NCI-H1105 (cell line): ENCODE measurements around the gene ABHD2.

ENCODE experiments used
- DNase-seq: peaks from one replicate; lab custom pipeline; 2025; lab: John Stamatoyannopoulos, UW

The ABHD2 gene

DNA sequence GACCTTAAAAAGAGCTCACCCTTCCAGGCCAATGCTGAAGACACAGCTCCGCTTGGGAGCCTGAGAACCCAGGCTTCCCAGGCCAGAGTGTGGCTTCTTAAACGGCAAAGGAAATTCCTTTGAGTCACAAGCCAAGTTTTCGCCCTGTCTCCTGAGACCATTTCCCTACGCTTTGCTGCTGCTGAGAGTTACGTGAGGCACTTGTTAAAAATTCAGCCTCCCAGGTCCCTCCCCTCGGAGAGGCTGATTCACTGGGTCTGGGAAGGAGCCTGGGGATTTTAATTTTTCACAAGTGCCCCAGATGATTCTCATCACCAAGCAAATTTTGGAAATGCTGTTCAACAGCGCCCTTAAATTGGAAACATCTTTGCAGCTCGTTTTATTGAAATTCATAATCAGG, 107.6 kb downstream of the ABHD2 start:
- DNase-seq: no peak

DNA sequence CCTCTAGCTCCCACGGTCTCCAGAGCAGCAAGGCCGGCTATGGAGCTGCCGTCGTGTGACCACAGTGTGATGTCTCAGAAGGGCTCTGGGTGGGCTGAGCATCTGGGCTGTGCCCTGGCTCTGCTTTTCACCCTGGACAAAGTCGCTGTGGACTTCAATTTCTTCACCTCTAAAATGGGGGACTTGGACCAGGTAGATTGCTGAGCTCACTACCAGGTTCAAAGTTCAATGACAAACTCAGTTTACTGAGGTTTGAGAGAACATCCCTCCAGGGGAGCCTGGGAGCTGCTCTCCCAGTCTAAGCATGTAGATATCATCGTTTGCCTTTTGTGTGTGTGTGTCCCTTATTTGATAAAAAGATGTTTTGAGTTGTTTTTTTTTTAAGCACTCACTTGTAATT, 108.0 kb downstream of the ABHD2 start:
- DNase-seq: no peak

DNA sequence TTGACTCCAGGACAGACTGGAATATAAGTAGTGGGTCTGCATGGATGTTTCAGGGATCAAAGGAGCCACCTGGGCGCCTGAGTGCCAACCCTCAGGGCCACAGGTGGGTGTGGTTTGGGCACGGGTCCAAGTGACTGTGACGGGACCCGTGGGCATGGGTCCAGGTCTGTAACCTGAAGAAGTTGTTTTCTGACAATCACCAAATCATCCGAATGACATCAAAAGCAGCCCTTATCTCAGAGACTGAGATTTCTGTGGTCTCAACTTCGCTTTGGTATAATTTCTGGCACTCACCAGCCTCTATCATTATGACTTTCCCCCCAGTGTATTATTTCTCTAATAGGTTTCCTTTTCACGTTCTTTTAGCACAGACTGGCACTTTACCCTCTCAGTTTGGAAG, 108.7 kb downstream of the ABHD2 start:
- DNase-seq: peak; percentile 69

DNA sequence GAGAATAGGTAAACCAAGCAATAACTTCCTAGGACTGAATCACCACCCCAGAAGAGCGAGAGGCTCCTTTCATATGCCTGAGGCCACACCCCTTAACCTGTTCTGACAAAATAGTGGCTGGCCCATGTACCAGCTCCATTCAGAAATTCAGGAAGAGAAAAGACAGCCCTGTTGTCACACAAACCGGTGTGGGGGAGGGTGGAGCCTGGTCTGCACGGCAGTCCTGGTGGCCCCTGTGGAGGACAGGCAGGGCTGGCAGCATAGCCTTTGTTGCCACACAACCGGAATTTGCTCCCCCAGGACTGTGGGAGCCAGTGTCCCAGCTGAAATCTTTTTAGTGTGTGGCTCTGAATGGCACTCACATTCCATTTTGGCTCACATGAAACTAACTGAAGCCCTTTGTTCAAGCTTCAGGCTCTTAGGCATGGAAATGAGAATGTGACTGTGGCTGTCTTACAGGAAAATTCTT, 109.3 kb downstream of the ABHD2 start:
- peak; percentile 20 for DNase-seq

DNA sequence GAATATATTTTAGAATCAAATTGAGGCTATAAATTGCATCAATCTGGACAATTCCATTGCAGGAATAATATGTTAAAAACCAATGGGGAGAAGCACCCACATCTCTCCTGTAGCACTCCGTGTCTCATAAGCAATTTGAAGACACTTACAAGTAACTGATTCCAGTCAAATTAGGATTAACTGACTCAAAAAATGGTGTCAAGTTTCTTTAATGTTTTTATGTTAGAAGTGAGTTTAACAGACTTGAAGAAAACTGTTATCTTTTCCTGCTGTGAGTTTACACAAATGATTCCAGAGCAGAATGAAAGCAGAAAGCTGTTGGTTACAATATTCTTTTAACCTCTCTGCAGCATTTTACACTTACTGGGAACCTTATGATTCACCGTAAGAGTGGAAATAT, 109.9 kb downstream of the ABHD2 start:
- no peak for DNase-seq

DNA sequence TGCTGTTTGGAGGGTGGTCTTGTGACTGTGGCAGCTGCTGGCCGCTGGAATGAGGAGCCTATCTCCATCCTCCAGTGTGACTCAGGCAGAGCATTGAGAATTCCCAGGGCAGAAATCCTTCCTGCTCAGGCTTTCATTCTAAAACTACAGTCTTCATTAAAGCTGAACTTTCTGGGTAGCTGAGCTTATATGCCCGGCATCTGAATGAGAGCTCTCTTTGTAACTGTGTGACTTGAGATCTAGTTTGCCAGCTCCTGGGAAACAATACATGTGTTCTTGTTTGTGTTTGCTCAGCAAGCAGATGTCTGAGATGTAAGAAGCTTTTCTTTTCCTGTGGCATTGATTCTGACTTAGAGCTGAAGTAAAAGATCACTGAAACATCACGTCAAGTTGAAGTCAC, 110.7 kb downstream of the ABHD2 start:
- DNase-seq: no peak

DNA sequence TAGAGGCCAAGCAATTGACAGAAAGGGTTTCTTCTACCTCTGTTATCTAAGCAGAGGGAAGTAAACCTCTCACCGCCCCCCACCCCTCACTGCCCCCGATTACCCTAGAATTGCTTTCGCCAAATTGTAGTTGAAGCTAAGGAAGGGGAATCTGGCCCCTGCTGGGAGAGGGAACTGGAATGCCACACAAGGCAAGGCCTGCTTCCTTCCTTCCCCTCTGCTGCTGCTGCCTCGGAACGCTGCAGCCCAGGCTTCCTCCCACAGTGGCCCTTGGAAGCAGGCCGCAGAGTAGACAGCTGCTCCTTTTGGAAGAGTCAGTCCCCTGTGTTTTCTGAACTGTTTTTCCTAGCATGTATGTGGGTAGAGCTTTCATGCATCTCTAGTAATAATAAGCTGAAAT, 111.5 kb downstream of the ABHD2 start:
- DNase-seq: no peak

DNA sequence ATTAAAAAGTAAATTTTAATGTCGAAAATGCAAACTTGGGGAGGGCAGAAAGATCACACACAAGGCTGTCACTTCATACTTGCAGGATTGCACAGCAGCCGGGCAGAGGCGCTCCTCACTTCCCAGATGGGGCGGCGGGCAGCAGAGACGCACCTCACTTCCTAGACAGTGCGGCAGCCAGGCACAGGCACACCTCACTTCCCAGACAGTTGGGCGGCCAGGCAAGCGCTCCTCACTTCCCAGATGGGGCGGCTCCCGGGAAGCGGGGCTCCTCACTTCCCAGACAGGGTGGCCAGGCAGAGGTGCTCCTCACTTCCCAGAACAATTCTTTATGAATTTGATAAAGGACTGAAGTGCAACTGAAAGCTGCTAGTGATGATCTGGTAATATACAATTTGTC, 111.9 kb downstream of the ABHD2 start:
- no peak for DNase-seq

DNA sequence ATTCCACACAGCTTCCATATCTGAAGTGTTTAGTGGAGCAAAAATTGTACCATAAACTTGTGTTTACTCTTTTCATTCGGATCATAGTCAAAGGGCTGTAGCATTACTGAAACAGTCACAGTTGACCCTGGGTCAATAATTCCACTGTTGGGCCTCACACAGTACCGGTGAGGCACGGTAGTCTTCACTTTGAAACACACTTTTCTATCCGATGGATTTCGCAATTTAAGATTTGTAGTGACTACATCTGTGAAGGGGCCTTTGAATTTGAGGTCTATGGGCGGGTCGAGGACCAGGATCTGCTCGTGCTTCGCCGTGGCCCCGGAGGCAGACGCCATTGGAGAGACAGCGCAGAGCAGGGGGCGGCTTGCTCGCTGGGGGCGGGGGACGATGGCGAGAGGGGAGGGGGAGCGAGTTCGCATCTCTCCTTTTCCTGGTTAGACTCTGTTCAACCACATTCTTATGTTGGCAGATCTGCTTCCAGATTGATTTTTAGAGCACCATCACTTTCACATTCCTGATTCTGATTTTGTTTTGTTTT, 113.3 kb downstream of the ABHD2 start:
- no peak for DNase-seq

DNA sequence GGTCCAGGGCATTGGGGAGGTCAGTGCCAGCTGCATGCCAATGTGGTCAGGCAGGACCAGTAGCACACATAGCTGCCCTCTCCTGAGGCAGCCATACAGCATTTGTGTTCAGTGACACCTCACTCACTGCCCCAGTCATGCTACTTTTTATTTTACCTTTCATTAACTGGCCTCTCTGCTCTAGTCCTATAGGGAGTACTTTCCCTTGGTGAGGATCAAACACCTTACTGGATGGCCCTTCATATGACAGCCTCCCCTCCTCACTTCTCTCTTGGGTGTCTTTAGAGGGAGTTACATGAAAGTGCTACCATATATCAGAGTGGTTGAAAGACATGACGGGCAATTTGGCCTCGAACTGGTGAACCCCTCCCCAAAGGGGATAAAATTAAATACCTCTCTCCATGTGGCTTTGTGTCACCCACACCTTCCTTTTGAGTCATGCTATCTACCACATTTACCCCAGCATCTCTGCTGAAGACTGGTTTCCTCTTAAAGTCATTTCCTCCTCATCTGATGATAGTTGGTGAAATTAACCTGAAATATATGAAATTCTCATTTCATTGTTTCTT, 115.5 kb downstream of the ABHD2 start:
- no peak for DNase-seq

DNA sequence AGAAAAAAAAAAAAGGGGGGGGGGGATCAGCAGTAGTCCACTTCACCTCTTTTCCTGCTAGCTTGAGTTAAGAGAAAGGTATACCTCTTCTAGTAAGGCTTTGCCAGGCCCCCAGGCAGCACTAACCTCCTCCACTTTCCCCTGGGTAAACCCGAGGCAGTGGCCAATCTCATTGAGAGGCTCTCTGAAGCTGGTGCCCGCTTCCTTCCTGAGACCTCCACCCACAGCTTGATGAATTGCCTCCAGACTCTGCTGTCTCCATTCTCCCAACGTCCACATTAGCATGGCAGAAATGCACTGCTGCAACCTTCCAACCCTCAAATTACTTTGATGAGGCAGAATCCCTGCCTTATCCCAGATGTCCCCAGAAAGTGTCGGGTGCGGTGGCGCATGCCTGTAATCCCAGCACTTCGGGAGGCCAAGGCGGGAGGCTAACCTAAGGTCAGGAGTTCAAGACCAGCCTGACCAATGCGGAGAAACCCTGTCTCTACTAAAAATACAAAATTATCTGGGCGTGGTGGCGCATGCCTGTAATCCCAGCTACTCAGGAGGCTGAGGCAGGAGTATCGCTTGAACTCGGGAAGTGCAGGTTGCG, 117.8 kb downstream of the ABHD2 start:
- no peak for DNase-seq

DNA sequence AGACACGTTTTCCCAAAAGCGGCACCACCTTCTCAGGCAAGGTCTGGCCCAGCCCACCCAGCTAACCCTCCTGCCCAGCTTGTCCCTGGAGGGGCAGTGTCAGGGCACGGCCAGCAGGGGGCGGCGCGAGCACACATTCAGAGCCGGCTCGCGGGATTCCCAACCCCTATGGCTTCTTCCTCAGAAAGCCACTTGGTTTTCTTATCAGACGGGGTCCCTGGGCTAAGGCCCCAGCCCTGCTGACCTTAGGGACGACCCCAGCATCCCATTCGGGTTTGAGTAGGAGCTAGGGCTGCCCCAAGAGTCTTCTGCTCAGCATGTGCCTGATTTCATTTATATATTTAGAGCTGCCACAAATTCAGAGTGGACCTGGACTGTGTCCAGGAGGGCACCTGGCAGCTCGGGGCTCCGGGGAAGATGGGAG, 118.7 kb downstream of the ABHD2 start:
- peak; percentile 45 for DNase-seq

DNA sequence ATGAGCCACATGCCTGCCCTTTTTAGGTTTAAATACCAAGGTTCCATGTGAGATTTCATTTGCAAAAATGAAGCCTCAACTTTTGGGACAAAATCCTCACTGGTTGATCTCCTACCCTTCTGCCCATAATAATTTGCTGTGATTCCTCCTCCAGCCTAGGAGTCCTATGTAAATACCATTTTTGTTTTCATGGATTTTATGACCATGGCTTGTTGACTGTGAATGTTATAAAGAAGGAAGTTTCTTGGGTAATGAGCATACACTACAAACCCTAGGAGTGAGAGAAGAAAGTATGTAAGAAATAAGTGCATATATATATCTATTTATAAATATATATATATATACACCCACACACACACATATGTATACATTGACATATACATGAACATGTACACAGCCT, 120.0 kb downstream of the ABHD2 start:
- DNase-seq: no peak

DNA sequence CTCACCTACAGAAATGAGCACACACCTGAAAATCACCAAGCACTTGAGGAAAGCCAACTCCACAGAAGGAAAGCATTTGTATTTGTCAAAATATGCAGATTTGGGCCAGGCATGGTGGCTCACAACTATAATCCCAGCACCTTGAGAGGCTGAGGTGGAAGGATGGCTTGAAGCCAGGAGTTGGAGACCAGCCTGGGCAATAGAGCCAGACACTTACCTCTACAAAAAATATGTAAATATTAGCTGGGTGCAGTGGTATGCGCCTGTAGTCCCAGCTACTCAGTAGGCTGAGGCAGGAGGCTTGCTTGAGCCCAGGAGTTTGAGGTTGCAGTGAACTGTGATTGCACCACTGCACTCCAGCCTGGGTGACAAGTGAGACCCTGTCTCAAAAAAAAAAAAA, 120.8 kb downstream of the ABHD2 start:
- DNase-seq: no peak

DNA sequence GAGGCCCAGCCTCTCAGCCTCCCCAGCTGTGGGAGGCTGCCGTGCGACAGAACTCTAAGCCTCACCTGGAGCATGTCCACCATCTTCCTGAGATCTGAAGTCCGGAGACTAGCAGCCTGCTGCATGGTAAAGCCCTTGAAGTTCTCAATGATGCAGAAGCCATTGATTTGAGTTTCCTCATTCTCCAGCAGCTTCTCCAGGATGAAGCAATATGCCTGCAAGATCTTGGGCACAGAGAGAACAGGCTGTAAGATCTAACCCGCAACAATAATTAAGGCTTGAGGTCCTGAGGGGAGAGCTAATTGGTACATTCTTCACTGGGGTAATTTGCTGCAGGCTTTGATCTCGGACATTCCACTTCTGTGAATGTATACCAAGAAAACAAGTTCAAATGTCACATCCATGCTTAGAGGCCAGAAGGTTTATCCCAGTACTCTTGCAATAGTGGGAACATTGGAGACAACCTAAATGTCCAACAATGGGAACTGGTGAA, 123.5 kb downstream of the ABHD2 start:
- no peak for DNase-seq

DNA sequence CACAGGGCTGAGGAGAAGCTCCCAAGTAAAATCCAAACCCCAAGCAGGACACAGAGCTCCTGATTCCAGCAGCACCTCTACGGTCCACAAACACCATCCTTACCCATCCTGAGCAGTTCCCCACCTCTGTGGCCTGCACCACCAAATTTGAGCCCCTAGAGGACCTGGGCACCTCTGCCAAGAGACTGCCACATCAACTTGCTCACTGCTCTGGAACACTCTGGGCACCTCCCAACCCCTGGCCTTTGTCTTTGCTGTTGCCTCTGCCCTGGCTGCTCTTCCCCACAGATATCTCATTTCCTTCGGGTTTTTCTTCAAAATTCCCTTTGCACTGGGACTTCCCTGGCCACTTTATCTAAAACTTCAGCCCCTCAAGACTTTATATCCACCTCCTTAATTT, 127.4 kb downstream of the ABHD2 start:
- DNase-seq: no peak

DNA sequence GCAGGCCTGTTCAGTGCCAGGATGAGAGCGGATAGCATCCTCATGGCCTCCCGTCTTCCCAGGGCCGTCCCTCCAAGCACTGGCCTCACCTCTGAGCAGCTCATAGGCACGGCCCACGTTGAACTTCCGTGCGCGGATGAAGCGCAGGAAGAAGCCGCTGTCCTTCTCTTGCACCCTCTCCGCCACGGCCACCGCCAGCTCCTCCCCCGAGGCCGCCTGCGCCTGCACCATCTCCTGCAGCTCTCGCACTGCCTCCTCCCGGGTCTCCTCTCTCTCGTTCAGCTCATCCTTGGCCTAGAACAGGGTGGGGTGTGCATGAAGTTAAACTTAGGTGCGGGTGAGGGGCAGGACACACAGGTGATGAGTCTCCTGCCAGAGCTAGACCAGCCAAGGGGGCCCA, 128.8 kb downstream of the ABHD2 start:
- no peak for DNase-seq

DNA sequence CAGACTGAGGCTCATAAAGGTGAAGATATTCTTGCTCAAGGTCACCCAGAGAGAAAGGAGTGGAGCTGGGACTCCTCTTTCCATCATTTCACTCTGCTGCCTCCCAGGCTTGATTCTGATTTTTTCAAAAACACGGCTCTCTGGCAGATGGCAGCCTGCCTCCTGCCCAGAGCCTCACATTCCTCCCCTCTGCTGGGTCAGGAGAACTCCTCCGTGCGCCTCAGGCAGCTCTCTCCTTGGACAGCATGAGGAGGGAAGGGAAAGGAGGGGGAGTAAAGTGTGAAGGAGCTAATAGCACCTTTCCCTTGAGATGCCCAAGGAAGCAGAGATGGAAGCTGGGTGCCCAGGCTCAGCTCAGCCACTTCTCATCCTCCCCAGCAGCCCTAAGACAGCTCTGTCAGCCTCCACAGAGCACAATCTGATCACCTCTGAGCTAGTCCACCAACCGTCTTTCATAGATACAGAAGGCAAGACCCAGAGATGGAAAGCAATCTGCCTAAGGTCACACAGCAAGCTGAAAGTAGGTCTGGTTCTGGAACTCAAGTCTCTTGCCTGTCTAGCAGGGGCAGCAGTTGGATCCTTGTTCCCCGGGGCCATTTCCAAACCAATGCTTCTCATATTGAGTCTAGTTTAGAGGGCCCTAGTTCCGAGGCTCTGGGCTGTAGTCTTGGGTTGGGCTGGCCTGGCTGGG, 129.6 kb downstream of the ABHD2 start:
- DNase-seq: no peak

DNA sequence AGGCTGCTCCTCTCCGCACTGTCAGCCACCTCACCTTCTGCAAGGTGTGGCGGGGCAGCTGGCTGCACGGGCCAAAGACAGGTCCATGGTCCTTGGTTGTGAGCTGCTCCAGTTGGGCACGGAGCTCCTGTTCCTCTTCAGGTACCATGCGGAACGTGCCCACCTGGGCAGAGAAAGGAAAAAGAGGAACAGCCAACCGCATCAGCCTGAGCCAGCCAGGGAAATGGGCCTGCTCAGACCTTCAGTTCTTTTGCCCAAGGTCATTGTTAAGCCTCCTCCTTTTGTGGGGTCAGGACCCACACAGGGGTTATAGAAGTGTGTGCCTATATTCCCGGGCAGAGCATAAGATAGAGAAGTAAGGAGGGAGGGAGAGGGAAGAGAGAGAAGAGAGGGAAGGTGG, 130.3 kb downstream of the ABHD2 start:
- no peak for DNase-seq

DNA sequence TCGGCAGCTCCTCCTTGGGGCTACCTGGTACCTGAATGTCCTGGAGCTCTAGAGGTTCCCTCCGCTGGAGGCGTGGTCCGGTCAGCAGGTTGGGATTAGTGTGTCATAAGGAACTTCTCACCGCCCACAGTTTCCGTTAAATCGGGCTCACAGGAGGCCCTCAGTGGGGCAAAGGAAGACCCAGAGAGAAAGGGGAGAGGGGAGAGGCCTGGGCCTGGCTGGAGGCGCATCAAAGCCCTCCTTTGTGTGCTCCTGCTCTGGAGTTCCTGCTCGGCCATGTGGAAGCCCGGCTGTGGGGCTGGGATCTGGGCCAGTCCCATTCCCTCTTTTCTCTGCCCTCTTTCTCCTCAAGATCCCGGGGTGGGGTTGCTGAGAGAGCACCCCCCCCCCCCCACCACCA, 133.3 kb downstream of the ABHD2 start, which contains the start of gene RLBP1:
Gene RLBP1 (minus strand): TSS at position 37 of the 400 bp plus-strand sequence. CDS start 2,604 bp downstream, outside the sequence.
- DNase-seq: no peak

DNA sequence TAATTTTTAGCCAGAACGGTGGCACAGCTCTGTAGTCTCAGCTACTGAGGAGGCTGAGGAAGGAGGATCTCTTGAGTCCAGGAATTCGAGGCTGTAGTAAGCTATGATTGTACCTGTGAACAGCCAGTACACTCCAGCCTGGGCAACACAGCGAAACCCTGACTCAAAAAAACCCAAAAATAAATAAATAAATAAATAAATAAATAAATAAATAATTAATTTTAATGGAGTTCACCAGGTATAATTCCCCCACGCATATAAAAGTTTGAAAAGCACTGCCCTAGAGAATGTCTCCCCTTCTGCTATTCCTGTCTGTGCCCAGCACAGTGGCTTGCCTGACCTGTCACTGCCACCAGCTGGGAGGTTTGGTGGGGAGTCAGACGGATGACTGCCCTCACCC, 137.3 kb downstream of the ABHD2 start:
- no peak for DNase-seq

DNA sequence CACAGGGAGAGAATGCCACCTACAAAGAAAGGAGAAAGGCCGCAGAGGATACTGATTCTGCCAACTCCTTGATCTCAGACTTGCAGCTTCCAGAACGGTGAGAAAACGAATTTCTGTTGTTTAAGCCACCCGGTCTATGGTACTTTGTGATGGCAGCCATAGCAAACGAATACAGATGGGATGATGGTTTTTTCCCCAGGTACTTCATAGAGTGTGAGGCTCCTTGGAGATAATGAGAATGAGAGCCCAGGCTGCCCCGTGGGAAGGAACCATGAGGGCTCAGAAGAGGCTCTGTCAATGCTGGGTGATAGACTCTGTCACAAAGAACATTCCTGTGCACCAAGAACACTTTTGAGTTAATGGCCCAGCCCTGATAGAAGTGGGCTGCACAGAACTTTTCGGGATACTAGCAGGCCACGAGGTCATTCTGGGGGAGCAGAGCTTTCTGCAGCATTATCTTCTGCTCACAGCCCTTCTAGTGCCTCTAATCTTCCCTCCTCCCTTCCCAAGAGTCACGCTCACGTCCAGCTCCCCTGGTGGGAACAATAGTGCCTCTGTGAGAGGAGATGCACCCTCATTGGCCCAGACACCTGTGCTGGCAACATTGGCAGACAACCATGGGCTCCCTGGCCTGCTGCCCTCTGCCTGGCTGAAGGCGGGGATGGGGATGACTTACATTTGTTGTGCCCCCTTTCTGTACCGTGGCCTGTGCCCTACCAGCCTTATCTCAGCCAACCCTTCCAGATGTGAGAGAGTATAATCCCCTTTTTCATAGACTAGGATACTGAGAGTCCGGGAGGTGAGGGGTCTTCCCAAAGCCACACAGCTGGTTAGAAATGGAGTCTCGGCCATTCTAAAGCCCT, 138.3 kb downstream of the ABHD2 start:
- DNase-seq: no peak
